ENCODE measurements around the gene ATP5IF1. TPM values are rescaled to one million over a fixed set of nuclear protein-coding genes. Genes with fewer than 3 reads are reported as not detected.
A peak's percentile ranks its signal among the peaks of the same experiment; 100 is the strongest.

ATP5IF1 gene
- total and polyA plus RNA-seq, 9 of the 15 experiments (the other 6 are each of a cell fraction or from before 2014, with no cell fraction given): 292 to 1,422 (median 388) TPM

GRCh38 chr1:28280977-28281381 lies 45.1 kb downstream of the ATP5IF1 start:
- in situ Hi-C loops (cut with MboI): no loop called here
- Histone ChIP-seq H3K36me3 (ENCODE audit: control insufficient read depth, insufficient read depth, low read length) (peaks cover 58% of the 10 kb centered on the region), H3K4me1 (replicated peaks in 1 of 2; ENCODE audit: control insufficient read depth in 2 of 2, insufficient read depth in 2 of 2, low read length in 2 of 2) (peaks cover 11 to 12% of the 10 kb centered on the region in 2 experiments; a peak in 4 of 5 replicates), H3K79me2 (ENCODE audit: control insufficient read depth, insufficient read depth, low read length) (no peaks in the 10 kb centered on the region), H2AFZ (ENCODE audit: low read depth, low read length) (no peak overlapping the region), H3K9me1 (ENCODE audit: control insufficient read depth, insufficient read depth, low read length) (peaks cover 5% of the 10 kb centered on the region), H3K4me2 (ENCODE audit: insufficient read depth, low read length) (no peak overlapping the region), H3K9me3 (replicated peaks; ENCODE audit: control insufficient read depth, insufficient read depth, low read depth, low read length) (no peaks in the 10 kb centered on the region), H3K27ac (ENCODE audit: extremely low read depth, low read depth, low read length) (no peak overlapping the region), H3K4me3 (no peak overlapping the region), H3K9ac (ENCODE audit: insufficient read depth in 1 of 2, low read depth in 2 of 2, low read length in 2 of 2) (peak overlapping the region in 1 of 2 experiments; percentile 71; a peak in 1 of 4 replicates), H4K20me1 (replicated peaks; ENCODE audit: control insufficient read depth, insufficient read depth, low read length) (peaks cover 8% of the 10 kb centered on the region), H3K27me3 (ENCODE audit: control insufficient read depth in 2 of 2, insufficient read depth in 2 of 2, low read length in 2 of 2) (no peaks in the 10 kb centered on the region)
- DNase-seq (ENCODE audit: extremely low read depth in 1 of 4, low spot score in 3 of 4) (no peak), ATAC-seq (no peak), FAIRE-seq (no peak)
- no TSS peak for BruUV-seq (replicated peaks)
- WGBS (ENCODE audit: insufficient coverage, low coverage, missing lambda C conversion rate): 91% methylated on average over 4 of the region's 5 CpGs
- intact Hi-C loops (cut with micrococcal nuclease): no loop called here
- ChIA-PET POLR2A (interaction anchor here (0.5 to 22.4 kb wide), 8 partner anchors 13 to 90 kb away, joined by 3 to 547 read pairs (median 4); partner anchors contain the start of genes MED18 and SESN2), CTCF (ENCODE audit: low intra/inter-chr PET ratio) (no interaction called here)
- TF ChIP-seq ZNF561 (CRISPR knock-in tag; conservative IDR thresholded peaks at IDR 0.05) (no peak), YY1 (IDR thresholded peaks at IDR 0.05; ENCODE audit: borderline replicate concordance in 1 of 3, control insufficient read depth in 1 of 3, extremely low read depth in 1 of 3, insufficient read depth in 3 of 3, insufficient read length in 1 of 3, insufficient replicate concordance in 2 of 3, low read depth in 1 of 3, low read length in 2 of 3) (no peak), ZNF398 (CRISPR knock-in tag; IDR thresholded peaks at IDR 0.05) (no peak), NR4A1 (CRISPR knock-in tag; IDR thresholded peaks at IDR 0.05) (no peak), NR4A1 (tag; IDR thresholded peaks at IDR 0.05) (no peak), NR2C2 (CRISPR knock-in tag; IDR thresholded peaks at IDR 0.05) (no peak), NR2C2 (tag; IDR thresholded peaks at IDR 0.05) (no peak), PCBP2 (IDR thresholded peaks at IDR 0.05; ENCODE audit: low read depth, low read length, poor library complexity, severe bottlenecking) (no peak), ZNF239 (CRISPR knock-in tag; IDR thresholded peaks at IDR 0.05) (no peak), NEUROD1 (IDR thresholded peaks at IDR 0.05; ENCODE audit: borderline replicate concordance, low read depth, low read length, partially characterized antibody) (no peak)
- TF ChIP-seq, protein P1, sequence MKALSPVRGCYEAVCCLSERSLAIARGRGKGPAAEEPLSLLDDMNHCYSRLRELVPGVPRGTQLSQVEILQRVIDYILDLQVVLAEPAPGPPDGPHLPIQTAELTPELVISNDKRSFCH (CRISPR knock-in tag; IDR thresholded peaks at IDR 0.05): no peak
- TF ChIP-seq, protein P1 (tag; IDR thresholded peaks at IDR 0.05): no peak
- TF ChIP-seq, protein P2, sequence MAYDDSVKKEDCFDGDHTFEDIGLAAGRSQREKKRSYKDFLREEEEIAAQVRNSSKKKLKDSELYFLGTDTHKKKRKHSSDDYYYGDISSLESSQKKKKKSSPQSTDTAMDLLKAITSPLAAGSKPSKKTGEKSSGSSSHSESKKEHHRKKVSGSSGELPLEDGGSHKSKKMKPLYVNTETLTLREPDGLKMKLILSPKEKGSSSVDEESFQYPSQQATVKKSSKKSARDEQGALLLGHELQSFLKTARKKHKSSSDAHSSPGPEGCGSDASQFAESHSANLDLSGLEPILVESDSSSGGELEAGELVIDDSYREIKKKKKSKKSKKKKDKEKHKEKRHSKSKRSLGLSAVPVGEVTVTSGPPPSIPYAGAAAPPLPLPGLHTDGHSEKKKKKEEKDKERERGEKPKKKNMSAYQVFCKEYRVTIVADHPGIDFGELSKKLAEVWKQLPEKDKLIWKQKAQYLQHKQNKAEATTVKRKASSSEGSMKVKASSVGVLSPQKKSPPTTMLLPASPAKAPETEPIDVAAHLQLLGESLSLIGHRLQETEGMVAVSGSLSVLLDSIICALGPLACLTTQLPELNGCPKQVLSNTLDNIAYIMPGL (CRISPR knock-in tag; IDR thresholded peaks at IDR 0.05): no peak
- TF ChIP-seq, protein P3, sequence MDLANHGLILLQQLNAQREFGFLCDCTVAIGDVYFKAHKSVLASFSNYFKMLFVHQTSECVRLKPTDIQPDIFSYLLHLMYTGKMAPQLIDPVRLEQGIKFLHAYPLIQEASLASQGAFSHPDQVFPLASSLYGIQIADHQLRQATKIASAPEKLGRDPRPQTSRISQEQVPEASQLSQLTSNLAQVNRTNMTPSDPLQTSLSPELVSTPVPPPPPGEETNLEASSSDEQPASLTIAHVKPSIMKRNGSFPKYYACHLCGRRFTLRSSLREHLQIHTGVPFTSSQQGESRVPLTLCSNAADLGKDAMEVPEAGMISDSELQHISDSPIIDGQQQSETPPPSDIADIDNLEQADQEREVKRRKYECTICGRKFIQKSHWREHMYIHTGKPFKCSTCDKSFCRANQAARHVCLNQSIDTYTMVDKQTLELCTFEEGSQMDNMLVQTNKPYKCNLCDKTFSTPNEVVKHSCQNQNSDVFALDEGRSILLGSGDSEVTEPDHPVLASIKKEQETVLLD (IDR thresholded peaks at IDR 0.05): no peak
- TF ChIP-seq, protein P4, sequence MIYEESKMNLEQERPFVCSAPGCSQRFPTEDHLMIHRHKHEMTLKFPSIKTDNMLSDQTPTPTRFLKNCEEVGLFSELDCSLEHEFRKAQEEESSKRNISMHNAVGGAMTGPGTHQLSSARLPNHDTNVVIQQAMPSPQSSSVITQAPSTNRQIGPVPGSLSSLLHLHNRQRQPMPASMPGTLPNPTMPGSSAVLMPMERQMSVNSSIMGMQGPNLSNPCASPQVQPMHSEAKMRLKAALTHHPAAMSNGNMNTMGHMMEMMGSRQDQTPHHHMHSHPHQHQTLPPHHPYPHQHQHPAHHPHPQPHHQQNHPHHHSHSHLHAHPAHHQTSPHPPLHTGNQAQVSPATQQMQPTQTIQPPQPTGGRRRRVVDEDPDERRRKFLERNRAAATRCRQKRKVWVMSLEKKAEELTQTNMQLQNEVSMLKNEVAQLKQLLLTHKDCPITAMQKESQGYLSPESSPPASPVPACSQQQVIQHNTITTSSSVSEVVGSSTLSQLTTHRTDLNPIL (CRISPR knock-in tag; IDR thresholded peaks at IDR 0.05): no peak

All from K562 (cell line).